IMR-90 (cell line): ENCODE measurements around the gene FAM8A1. TPM values are rescaled to one million over a fixed set of nuclear protein-coding genes. Genes with fewer than 3 reads are reported as not detected.

Experiments used
- ATAC-seq: fragments of 200-7000 bp; cut with Tn5 transposase; 2 replicates; pipeline ENCODE4 v1.9.1; 2020; ENCODE audit warnings: low read depth, mild to moderate bottlenecking, moderate library complexity
- BruUV-seq: library from RNA; stranded (reverse); fragments of 400-500 nt; replicated peaks from 2 replicates; lab custom pipeline; 2021; lab: Mats Ljungman, UMichigan
- CTCF ChIA-PET: fragments of 300-600 bp; formaldehyde crosslinking; extraction: SDS; loops from one replicate; lab custom pipeline; 2021; ENCODE audit warnings: antibody characterized with exemption; lab: Yijun Ruan, JAX
- POLR2A ChIA-PET: fragments of 300-600 bp; sonication (Branson Sonifier 250); formaldehyde crosslinking; loops from one replicate; lab custom pipeline; 2022; ENCODE audit warnings: antibody characterized with exemption; ENCODE audit not compliant: unreplicated experiment; lab: Charles Lee
- DNase-seq: peaks from one replicate; pipeline ENCODE4 v3.0.0; 2013
- H2AFZ ChIP-seq: replicated peaks from 2 replicates; pipeline ENCODE3; 2013; ENCODE audit warnings: low read length, mild to moderate bottlenecking; ENCODE audit not compliant: poor library complexity
- H2AK5ac ChIP-seq: 2 replicates; pipeline ENCODE4 v1.6.1; 2013; ENCODE audit warnings: low read depth, low read length, inconsistent platforms
- H2AK9ac ChIP-seq: replicated peaks from 2 replicates; pipeline ENCODE3; 2013; ENCODE audit warnings: mild to moderate bottlenecking, low read depth, low read length, moderate library complexity; ENCODE audit not compliant: poor library complexity
- H2BK120ac ChIP-seq: 2 replicates; pipeline ENCODE4 v1.6.1; 2013; ENCODE audit warnings: low read depth, low read length, inconsistent platforms
- H2BK15ac ChIP-seq: 3 replicates; pipeline ENCODE4 v1.6.1; 2013; ENCODE audit warnings: low read depth, low read length, inconsistent platforms
- H2BK20ac ChIP-seq: 2 replicates; pipeline ENCODE4 v1.6.1; 2013; ENCODE audit warnings: low read depth, mild to moderate bottlenecking, inconsistent platforms, low read length, moderate library complexity
- H2BK5ac ChIP-seq: 2 replicates; pipeline ENCODE4 v1.6.1; 2013; ENCODE audit warnings: mild to moderate bottlenecking, low read depth, low read length, inconsistent platforms; ENCODE audit not compliant: poor library complexity, severe bottlenecking
- H3K14ac ChIP-seq: replicated peaks from 2 replicates; pipeline ENCODE4 v1.6.1; 2013; ENCODE audit warnings: low read depth, low read length, inconsistent platforms
- H3K18ac ChIP-seq: 2 replicates; pipeline ENCODE4 v1.6.1; 2013; ENCODE audit warnings: low read depth, low read length, control low read depth
- H3K23ac ChIP-seq: 2 replicates; pipeline ENCODE4 v1.6.1; 2013; ENCODE audit warnings: low read depth, low read length, inconsistent platforms
- H3K27ac ChIP-seq: 2 replicates; pipeline ENCODE4 v1.5.1; 2013; ENCODE audit warnings: mild to moderate bottlenecking, control low read depth, low read length; ENCODE audit not compliant: insufficient read depth
- H3K27me3 ChIP-seq: 2 replicates; pipeline ENCODE4 v1.6.1; 2013; ENCODE audit warnings: low read length; ENCODE audit not compliant: control insufficient read depth, insufficient read depth
- H3K36me3 ChIP-seq: 2 replicates; pipeline ENCODE4 v1.6.1; 2013; ENCODE audit warnings: low read length, mixed read lengths; ENCODE audit not compliant: control insufficient read depth, insufficient read depth
- H3K4ac ChIP-seq: 2 replicates; pipeline ENCODE4 v1.6.1; 2013; ENCODE audit warnings: low read depth, low read length, inconsistent platforms
- H3K4me1 ChIP-seq: 2 replicates; pipeline ENCODE4 v1.6.1; 2013; ENCODE audit warnings: low read length, mixed read lengths; ENCODE audit not compliant: control insufficient read depth, insufficient read depth
- H3K4me2 ChIP-seq: 2 replicates; pipeline ENCODE4 v1.6.1; 2013; ENCODE audit warnings: low read depth, mild to moderate bottlenecking, control low read depth, low read length, moderate library complexity
- H3K4me3 ChIP-seq: 2 replicates; pipeline ENCODE4 v1.5.1; 2013; ENCODE audit warnings: low read depth, mild to moderate bottlenecking, control low read depth, low read length, moderate library complexity; ENCODE audit not compliant: insufficient read depth
- H3K56ac ChIP-seq: 2 replicates; pipeline ENCODE4 v1.6.1; 2013; ENCODE audit warnings: low read length, inconsistent platforms; ENCODE audit not compliant: insufficient read depth; ENCODE audit errors: extremely low read depth
- H3K79me1 ChIP-seq, 2 experiments: 2 replicates each; pipeline ENCODE4 v1.6.1; 2013; ENCODE audit warnings: low read length in 2 of 2, inconsistent platforms in 1 of 2, low read depth in 1 of 2
- H3K9ac ChIP-seq: 2 replicates; pipeline ENCODE4 v1.6.1; 2013; ENCODE audit warnings: low read depth, low read length, control low read depth
- H3K9me1 ChIP-seq: 2 replicates; pipeline ENCODE4 v1.6.1; 2013; ENCODE audit warnings: low read length, inconsistent platforms; ENCODE audit not compliant: insufficient read depth
- H3K9me3 ChIP-seq: 2 replicates; pipeline ENCODE4 v1.6.1; 2013; ENCODE audit warnings: low read length; ENCODE audit not compliant: control insufficient read depth, insufficient read depth
- H4K20me1 ChIP-seq: 2 replicates; pipeline ENCODE4 v1.6.1; 2013; ENCODE audit warnings: low read length, inconsistent platforms; ENCODE audit not compliant: insufficient read depth
- H4K5ac ChIP-seq: 2 replicates; pipeline ENCODE4 v1.6.1; 2013; ENCODE audit warnings: mild to moderate bottlenecking, low read depth, low read length, control low read depth
- H4K8ac ChIP-seq, 2 experiments: 2 replicates each; pipeline ENCODE4 v1.6.1; 2013; ENCODE audit warnings: low read depth in 2 of 2, low read length in 2 of 2, control low read depth in 1 of 2, inconsistent platforms in 1 of 2
- H4K91ac ChIP-seq: 2 replicates; pipeline ENCODE4 v1.6.1; 2013; ENCODE audit warnings: low read depth, low read length, inconsistent platforms; ENCODE audit not compliant: insufficient read depth
- BHLHE40 ChIP-seq: fragments of 150-350 bp; IDR thresholded peaks from 2 replicates; pipeline ENCODE4 v1.6.1; 2016; ENCODE audit warnings: mild to moderate bottlenecking, low read depth, low read length
- FOS ChIP-seq: fragments of 150-350 bp; IDR thresholded peaks from 2 replicates; pipeline ENCODE4 v1.6.1; 2016; ENCODE audit warnings: low read depth, low read length
- RAD21 ChIP-seq: IDR thresholded peaks from 2 replicates; pipeline ENCODE4 v1.6.1; 2012; ENCODE audit warnings: low read length, improper control_type of control experiment
- RCOR1 ChIP-seq: IDR thresholded peaks from 2 replicates; pipeline ENCODE4 v1.6.1; 2012; ENCODE audit warnings: mild to moderate bottlenecking, low read length, improper control_type of control experiment; ENCODE audit not compliant: insufficient replicate concordance
- RFX5 ChIP-seq: IDR thresholded peaks from 2 replicates; pipeline ENCODE4 v1.8.0; 2012; ENCODE audit warnings: low read depth, mild to moderate bottlenecking, low read length, moderate library complexity
- WGBS, 2 experiments: methylation state at CpG; one replicate each; pipeline versions ENCODE4 v1.1.5 to v1.1.7; 2013; ENCODE audit warnings: missing lambda C conversion rate in 2 of 2; ENCODE audit not compliant: insufficient read length in 1 of 2; ENCODE audit errors: extremely low coverage in 2 of 2; 5-methylcytosine and 5-hydroxymethylcytosine counted together
- dilution Hi-C: fragments of 300-500 bp; cut with HindIII; formaldehyde crosslinking; loops from one replicate; pipeline ENCODE4 v1.14.3; 2018; ENCODE audit warnings: low sequenced_read_pairs; ENCODE audit not compliant: unreplicated experiment
- in situ Hi-C: fragments of 300-500 bp; cut with MboI; formaldehyde crosslinking; loops from 3 replicates; pipeline ENCODE4 v1.14.3; 2019; ENCODE audit warnings: low sequenced_read_pairs, inconsistent platforms, mixed read lengths
- intact Hi-C: fragments of 100-400 bp; cut with micrococcal nuclease; formaldehyde crosslinking; loops from 2 replicates; pipeline ENCODE4 v1.10.0; 2022
- polyA plus RNA-seq, 3 experiments: library from polyadenylated mRNA; depleted of rRNA; stranded (reverse); fragments of >200 nt; gene quantifications; 2 replicates each; pipeline ENCODE4 v1.2.3, GENCODE V29; 2012; ENCODE audit warnings: low replicate concordance in 1 of 3
- total RNA-seq: library from RNA; depleted of rRNA; stranded (reverse); fragments of >200 nt; gene quantifications from 2 replicates; pipeline ENCODE4 v1.2.3, GENCODE V29; 2012
- TF ChIP-seq, protein P1 (sequence below): fragments of 150-350 bp; IDR thresholded peaks from 2 replicates; pipeline ENCODE4 v1.6.1; 2017; ENCODE audit warnings: mild to moderate bottlenecking, antibody characterized with exemption, low read length, low read depth
- TF ChIP-seq, protein P2 (sequence below): fragments of 150-350 bp; IDR thresholded peaks from 2 replicates; pipeline ENCODE4 v1.6.1; 2016; ENCODE audit warnings: low read depth, mild to moderate bottlenecking, low read length, moderate library complexity, borderline replicate concordance

Gene FAM8A1
- total and polyA plus RNA-seq, 2 of the 4 experiments (the other 2 are of a cell fraction): 8.1 to 8.2 TPM

DNA sequence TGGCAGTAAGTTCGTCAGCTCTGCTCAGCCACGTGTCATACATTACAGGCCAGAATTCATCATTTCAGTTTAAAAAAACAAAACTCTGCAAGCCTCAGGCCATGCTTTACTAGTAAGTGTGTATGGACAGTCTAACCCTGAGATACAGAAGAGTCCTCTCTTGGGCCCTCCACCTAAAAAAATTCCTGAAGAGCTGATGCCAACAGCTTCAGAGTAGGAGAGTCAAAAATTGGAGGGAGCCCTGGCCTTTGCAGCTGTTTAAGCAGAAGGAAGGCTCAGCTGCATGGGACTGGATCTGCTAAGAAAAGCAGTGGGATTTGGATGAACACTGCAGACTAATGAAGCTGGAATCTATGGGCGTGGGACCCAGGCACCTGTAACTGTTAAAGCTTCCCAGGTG is 47.2 kb upstream of the FAM8A1 start:
- H3K79me1 ChIP-seq: no peaks in the 10 kb centered on the region
- H4K5ac ChIP-seq: no peak overlapping the region
- H3K14ac ChIP-seq: no peak overlapping the region
- H2BK120ac ChIP-seq: no peak overlapping the region
- H3K27me3 ChIP-seq: no peaks in the 10 kb centered on the region
- ATAC-seq: no peak
- no peak overlapping the region for H4K91ac ChIP-seq
- no peak overlapping the region for H2BK15ac ChIP-seq
- no peak overlapping the region for H3K4me3 ChIP-seq
- no peak overlapping the region for H3K4me2 ChIP-seq
- CTCF ChIA-PET: no interaction called here
- H3K4ac ChIP-seq: no peak overlapping the region
- no peak overlapping the region for H4K8ac ChIP-seq
- H2BK5ac ChIP-seq: no peak overlapping the region
- H3K9me1 ChIP-seq: no peaks in the 10 kb centered on the region
- H3K9me3 ChIP-seq: no peaks in the 10 kb centered on the region
- intact Hi-C loops (no loop called here), dilution Hi-C loops (no loop called here), in situ Hi-C loops (no loop called here)
- H3K27ac ChIP-seq: no peak overlapping the region
- WGBS, 2 experiments: 83% methylated on average over 1 of the region's 3 CpGs; no CpG with 5 or more reads in 1 of the 2 experiments
- no peak overlapping the region for H3K18ac ChIP-seq
- H2AFZ ChIP-seq: no peak overlapping the region
- no peak overlapping the region for H3K9ac ChIP-seq
- no peak overlapping the region for H2AK9ac ChIP-seq
- no peak overlapping the region for H3K23ac ChIP-seq
- DNase-seq: no peak
- H2AK5ac ChIP-seq: no peak overlapping the region
- no peak overlapping the region for H2BK20ac ChIP-seq
- BruUV-seq: no TSS peak
- H4K20me1 ChIP-seq: no peaks in the 10 kb centered on the region
- H3K56ac ChIP-seq: no peak overlapping the region
- TF ChIP-seq RCOR1: no peak
- TF ChIP-seq RAD21: no peak
- TF ChIP-seq RFX5: no peak
- TF ChIP-seq, protein P1, sequence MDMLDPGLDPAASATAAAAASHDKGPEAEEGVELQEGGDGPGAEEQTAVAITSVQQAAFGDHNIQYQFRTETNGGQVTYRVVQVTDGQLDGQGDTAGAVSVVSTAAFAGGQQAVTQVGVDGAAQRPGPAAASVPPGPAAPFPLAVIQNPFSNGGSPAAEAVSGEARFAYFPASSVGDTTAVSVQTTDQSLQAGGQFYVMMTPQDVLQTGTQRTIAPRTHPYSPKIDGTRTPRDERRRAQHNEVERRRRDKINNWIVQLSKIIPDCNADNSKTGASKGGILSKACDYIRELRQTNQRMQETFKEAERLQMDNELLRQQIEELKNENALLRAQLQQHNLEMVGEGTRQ: no peak
- no peak for TF ChIP-seq FOS
- TF ChIP-seq BHLHE40: no peak
- TF ChIP-seq, protein P2, sequence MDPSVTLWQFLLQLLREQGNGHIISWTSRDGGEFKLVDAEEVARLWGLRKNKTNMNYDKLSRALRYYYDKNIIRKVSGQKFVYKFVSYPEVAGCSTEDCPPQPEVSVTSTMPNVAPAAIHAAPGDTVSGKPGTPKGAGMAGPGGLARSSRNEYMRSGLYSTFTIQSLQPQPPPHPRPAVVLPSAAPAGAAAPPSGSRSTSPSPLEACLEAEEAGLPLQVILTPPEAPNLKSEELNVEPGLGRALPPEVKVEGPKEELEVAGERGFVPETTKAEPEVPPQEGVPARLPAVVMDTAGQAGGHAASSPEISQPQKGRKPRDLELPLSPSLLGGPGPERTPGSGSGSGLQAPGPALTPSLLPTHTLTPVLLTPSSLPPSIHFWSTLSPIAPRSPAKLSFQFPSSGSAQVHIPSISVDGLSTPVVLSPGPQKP: no peak
- H3K36me3 ChIP-seq: peaks cover 17% of the 10 kb centered on the region
- H3K4me1 ChIP-seq: no peaks in the 10 kb centered on the region
- POLR2A ChIA-PET: no interaction called here
